GM23338 (cell line): ENCODE measurements around the gene C3orf22. TPM values are rescaled to one million over a fixed set of nuclear protein-coding genes. Genes with fewer than 3 reads are reported as not detected.

Source experiments
- ATAC-seq: fragments of 200-7000 bp; cut with Tn5 transposase; 3 replicates; pipeline ENCODE4 v1.9.1; 2020
- DNase-seq: peaks from one replicate; pipeline ENCODE4 v3.0.0-alpha.2; 2015; ENCODE audit warnings: low spot score
- H2AFZ ChIP-seq: fragments of 200-600 bp; sonication (generic); 2 replicates; pipeline ENCODE4 v1.8.0; 2016; ENCODE audit warnings: antibody characterized with exemption, mild to moderate bottlenecking, moderate library complexity
- H3F3A ChIP-seq: fragments of 200-600 bp; sonication (generic); replicated peaks from 2 replicates; pipeline ENCODE4 v1.8.0; 2017; ENCODE audit warnings: antibody characterized with exemption, mixed run types, low read depth
- H3K27ac ChIP-seq: fragments of 200-600 bp; sonication (generic); 2 replicates; pipeline ENCODE4 v1.6.1; 2016; ENCODE audit warnings: low read depth
- H3K27me3 ChIP-seq: fragments of 200-600 bp; sonication (generic); 2 replicates; pipeline ENCODE4 v1.8.0; 2016; ENCODE audit warnings: mild to moderate bottlenecking, mixed run types, moderate library complexity; ENCODE audit not compliant: insufficient read depth
- H3K36me3 ChIP-seq: fragments of 200-600 bp; sonication (generic); 2 replicates; pipeline ENCODE4 v1.8.0; 2016; ENCODE audit warnings: mild to moderate bottlenecking; ENCODE audit not compliant: insufficient read depth
- H3K4me1 ChIP-seq: fragments of 200-600 bp; sonication (generic); 2 replicates; pipeline ENCODE4 v1.8.0; 2016; ENCODE audit warnings: mild to moderate bottlenecking, moderate library complexity; ENCODE audit not compliant: insufficient read depth
- H3K4me2 ChIP-seq: fragments of 200-600 bp; sonication (generic); 2 replicates; pipeline ENCODE4 v1.7.1; 2017; ENCODE audit warnings: mixed run types
- H3K4me3 ChIP-seq: fragments of 200-600 bp; sonication (generic); 2 replicates; pipeline ENCODE4 v1.6.1; 2016; ENCODE audit warnings: mixed run types
- H3K79me2 ChIP-seq: fragments of 200-600 bp; sonication (generic); replicated peaks from 2 replicates; pipeline ENCODE4 v1.8.0; 2017; ENCODE audit warnings: mild to moderate bottlenecking; ENCODE audit not compliant: insufficient read depth
- H3K9me2 ChIP-seq: fragments of 200-600 bp; sonication (generic); 2 replicates; pipeline ENCODE4 v1.8.0; 2017; ENCODE audit not compliant: insufficient read depth
- H4K20me1 ChIP-seq: fragments of 200-600 bp; sonication (generic); replicated peaks from 2 replicates; pipeline ENCODE4 v1.8.0; 2017; ENCODE audit warnings: mild to moderate bottlenecking; ENCODE audit not compliant: insufficient read depth
- H3K27ac Mint-ChIP-seq: 2 replicates; pipeline ENCODE4 v1.8.0; 2020; ENCODE audit warnings: inconsistent platforms, mild to moderate bottlenecking, moderate library complexity, mixed read lengths
- H3K27me3 Mint-ChIP-seq: 3 replicates; pipeline ENCODE4 v1.8.0; 2022; ENCODE audit warnings: low read depth, mild to moderate bottlenecking, moderate library complexity, mixed read lengths, inconsistent platforms; ENCODE audit not compliant: insufficient read depth, poor library complexity
- H3K36me3 Mint-ChIP-seq: 3 replicates; pipeline ENCODE4 v1.8.0; 2021; ENCODE audit warnings: low read depth, mild to moderate bottlenecking, inconsistent platforms, moderate library complexity, mixed read lengths
- H3K4me1 Mint-ChIP-seq: 3 replicates; pipeline ENCODE4 v1.8.0; 2020; ENCODE audit warnings: mild to moderate bottlenecking, inconsistent platforms, mixed read lengths
- H3K4me3 Mint-ChIP-seq: 3 replicates; pipeline ENCODE4 v1.8.0; 2021; ENCODE audit warnings: moderate library complexity, mild to moderate bottlenecking, inconsistent platforms, mixed read lengths
- H3K9me3 Mint-ChIP-seq: 3 replicates; pipeline ENCODE4 v1.8.0; 2020; ENCODE audit warnings: moderate library complexity, mild to moderate bottlenecking, inconsistent platforms, mixed read lengths
- CREB1 ChIP-seq: fragments of 250-450 bp; sonication (Bioruptor Pico); IDR thresholded peaks from 2 replicates; pipeline ENCODE4 v1.5.0; 2020; ENCODE audit warnings: low read depth, mild to moderate bottlenecking, moderate library complexity
- CTCF ChIP-seq, 2 experiments: fragments of 200-600 bp in 1 of 2; sonication (generic) in 1 of 2; conservative IDR thresholded peaks; 2 replicates each; pipeline versions ENCODE4 v1.5.1 to v1.6.1; 2016 to 2017; ENCODE audit warnings: antibody characterized with exemption in 2 of 2, low read depth in 2 of 2, mild to moderate bottlenecking in 2 of 2, moderate library complexity in 1 of 2
- ETS1 ChIP-seq: IDR thresholded peaks from 2 replicates; pipeline ENCODE4 v1.6.1; 2016; ENCODE audit warnings: antibody characterized with exemption
- NANOG ChIP-seq: IDR thresholded peaks from 2 replicates; pipeline ENCODE4 v1.6.1; 2016; ENCODE audit warnings: antibody characterized with exemption, borderline replicate concordance
- REST ChIP-seq: IDR thresholded peaks from one replicate; pipeline ENCODE4 v1.6.1; 2018; ENCODE audit warnings: antibody characterized with exemption; ENCODE audit not compliant: unreplicated experiment
- STAT1 ChIP-seq: IDR thresholded peaks from one replicate; pipeline ENCODE4 v1.6.1; 2016; ENCODE audit warnings: antibody characterized with exemption; ENCODE audit not compliant: unreplicated experiment
- ZNF114 ChIP-seq: fragments of 250-450 bp; sonication (Bioruptor Pico); IDR thresholded peaks from 2 replicates; pipeline ENCODE4 v1.5.0; 2020; ENCODE audit warnings: mild to moderate bottlenecking, moderate library complexity
- ZNF462 ChIP-seq: fragments of 250-450 bp; sonication (Bioruptor Pico); IDR thresholded peaks from 2 replicates; pipeline ENCODE4 v1.5.0; 2020; ENCODE audit warnings: mild to moderate bottlenecking, moderate library complexity
- polyA plus RNA-seq: library from polyadenylated mRNA; unstranded; fragments of >200 nt; fragmentation: Nextera tagmentation; extraction: Ambion mirVana; gene quantifications from 2 replicates; pipeline ENCODE4 v1.2.1, GENCODE V29; 2016
- total RNA-seq: library from RNA; depleted of rRNA; stranded (reverse); fragments of >200 nt; shearing (Covaris generic); gene quantifications from 2 replicates; pipeline ENCODE4 v1.2.3, GENCODE V29; 2014

The C3orf22 gene
- total and polyA plus RNA-seq, 2 experiments from 2014 or later, result not detected

- no peaks in the 10 kb centered on the region for H3K9me3 Mint-ChIP-seq
- Histone ChIP-seq H3K27me3 (no peaks in the 10 kb centered on the region), H3K9me2 (no peaks in the 10 kb centered on the region), H3K79me2 (no peaks in the 10 kb centered on the region), H3F3A (no peaks in the 10 kb centered on the region), H3K27ac (no peak overlapping the region), H3K4me2 (no peak overlapping the region), H3K4me3 (no peak overlapping the region), H4K20me1 (no peaks in the 10 kb centered on the region), H3K4me1 (no peaks in the 10 kb centered on the region), H3K36me3 (no peaks in the 10 kb centered on the region), H2AFZ (no peak overlapping the region)
- no peaks in the 10 kb centered on the region for H3K27me3 Mint-ChIP-seq
- DNase-seq (no peak), ATAC-seq (no peak)
- no peaks in the 10 kb centered on the region for H3K4me1 Mint-ChIP-seq
- H3K27ac Mint-ChIP-seq, result no peak overlapping the region
- TF ChIP-seq REST (no peak), CTCF (conservative IDR thresholded peaks at IDR 0.05; ENCODE audit: low read depth in 2 of 2) (no peak), ETS1 (no peak), ZNF462 (CRISPR knock-in tag) (no peak), CREB1 (no peak), STAT1 (no peak), NANOG (no peak), ZNF114 (no peak)
- no peak overlapping the region for H3K4me3 Mint-ChIP-seq
- H3K36me3 Mint-ChIP-seq, result no peaks in the 10 kb centered on the region
These were observed 20.0 kb upstream of the C3orf22 start for GRCh38 chr3:126578702-126579101.
